ENCODE measurements around the gene KIF22.
A peak's percentile ranks its signal among the peaks of the same experiment; 100 is the strongest.

KIF22 gene

DNA sequence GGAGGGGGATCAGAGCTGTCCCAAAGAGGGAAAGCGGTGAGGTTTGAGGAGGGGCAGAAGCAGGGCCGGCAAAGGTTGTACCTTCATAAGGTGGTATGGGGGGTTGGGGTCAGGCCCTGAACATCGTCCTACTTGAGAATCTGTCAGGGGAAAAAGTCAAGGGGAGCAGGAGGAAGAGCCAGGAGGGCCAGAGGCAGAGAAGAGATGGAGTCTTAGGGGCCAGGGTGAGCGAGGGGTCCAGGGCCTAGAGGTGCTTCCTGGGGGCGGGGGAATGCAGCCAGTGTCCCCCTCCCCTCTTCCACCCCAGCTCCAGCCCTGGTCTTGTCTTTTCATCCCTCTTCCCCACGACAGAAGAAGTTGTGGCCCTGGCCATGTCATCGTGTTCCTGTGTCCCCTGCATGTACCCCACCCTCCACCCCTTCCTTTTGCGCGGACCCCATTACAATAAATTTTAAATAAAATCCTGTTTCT is 20.2 kb downstream of the KIF22 start:
- H3K4me3 ChIP-seq (ENCODE audit: low read length): peak overlapping the region; percentile 77
- peak overlapping the region; percentile 74 for H3K27ac ChIP-seq (ENCODE audit: low read depth, low read length)

GRCh38 chr16:29811170-29811895 is 20.8 kb downstream of the KIF22 start:
- 1% methylated on average over 30 of the region's 31 CpGs for WGBS
- peaks cover 21% of the 10 kb centered on the region for H3K36me3 ChIP-seq (ENCODE audit: insufficient read depth, low read length)
- peak overlapping the region; percentile 77 for H3K4me3 ChIP-seq (ENCODE audit: low read length)
- peak overlapping the region; percentile 39 for H3K9ac ChIP-seq (ENCODE audit: low read depth, low read length)
- no peaks in the 10 kb centered on the region for H3K9me3 ChIP-seq (ENCODE audit: insufficient read depth, low read depth, low read length)
- no peaks in the 10 kb centered on the region for H3K27me3 ChIP-seq (ENCODE audit: insufficient read depth, low read length)
- peaks cover 40% of the 10 kb centered on the region for H3K4me1 ChIP-seq (ENCODE audit: insufficient read depth, low read length)
- peak overlapping the region; percentile 86; the same call in 1 of the 2 replicates for H3K27ac ChIP-seq (ENCODE audit: low read depth, low read length)

More for the DNA sequence above, 20.2 kb downstream of the KIF22 start:
- Histone ChIP-seq H3K27me3 (ENCODE audit: insufficient read depth, low read length) (no peaks in the 10 kb centered on the region), H3K4me1 (ENCODE audit: insufficient read depth, low read length) (peaks cover 40% of the 10 kb centered on the region), H3K36me3 (ENCODE audit: insufficient read depth, low read length) (peaks cover 21% of the 10 kb centered on the region), H3K9ac (ENCODE audit: low read depth, low read length) (no peak overlapping the region), H3K9me3 (ENCODE audit: insufficient read depth, low read depth, low read length) (no peaks in the 10 kb centered on the region)
- 11% methylated on average over 9 of the region's 9 CpGs for WGBS

DNA sequence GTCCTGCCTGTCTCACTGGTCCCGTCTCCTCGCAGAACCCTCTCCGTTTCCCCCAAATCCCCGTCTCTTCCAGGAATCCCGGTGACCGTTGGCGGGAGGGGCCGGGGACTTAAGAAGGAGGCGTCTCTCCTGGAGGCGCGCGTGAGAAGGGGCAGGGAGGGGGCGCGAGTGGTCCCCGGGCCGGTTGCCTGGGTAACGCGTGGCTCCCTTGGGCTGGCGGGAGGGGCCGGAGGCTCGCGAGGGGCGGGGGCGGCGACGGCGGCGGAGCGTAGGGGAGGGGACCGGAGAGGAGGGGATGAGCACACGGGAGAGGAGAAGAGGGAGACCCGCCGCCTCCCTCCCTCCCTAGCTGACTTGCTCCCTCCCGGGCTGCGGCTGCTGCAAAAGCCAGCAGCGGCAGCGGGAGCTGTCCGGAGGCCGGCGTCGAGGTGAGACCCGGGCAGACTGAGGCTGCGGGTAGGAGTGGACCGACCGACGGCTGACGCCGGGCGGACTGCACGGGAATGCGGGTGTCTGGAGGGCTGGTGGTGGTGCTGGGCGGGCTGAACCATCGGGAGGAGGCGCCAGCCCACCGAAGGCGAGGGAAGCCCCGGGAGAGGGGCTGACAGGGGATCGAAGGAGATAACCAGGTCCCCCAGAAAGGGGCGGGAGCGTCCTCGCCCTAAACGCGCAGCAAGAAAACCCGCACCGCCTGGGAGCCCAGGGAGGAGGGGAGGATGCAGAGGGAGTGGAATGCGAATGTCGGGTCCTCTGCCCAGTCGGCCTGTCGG is 21.5 kb downstream of the KIF22 start, which contains the start of gene PRRT2:
Gene PRRT2 (plus strand): TSS at position 298 of the 770 bp plus-strand sequence. CDS start 862 bp downstream, outside the sequence.
- peaks cover 21% of the 10 kb centered on the region for H3K36me3 ChIP-seq (ENCODE audit: insufficient read depth, low read length)
- no peaks in the 10 kb centered on the region for H3K27me3 ChIP-seq (ENCODE audit: insufficient read depth, low read length)
- H3K9me3 ChIP-seq (ENCODE audit: insufficient read depth, low read depth, low read length): no peaks in the 10 kb centered on the region
- WGBS: under 1% methylated on average over 65 of the region's 69 CpGs
- peak within 1 kb of the TSS; percentile 86; the same call in 1 of the 2 replicates for H3K27ac ChIP-seq (ENCODE audit: low read depth, low read length)
- peak within 1 kb of the TSS; percentile 77 for H3K4me3 ChIP-seq (ENCODE audit: low read length)
- peak within 1 kb of the TSS; percentile 43 for H3K9ac ChIP-seq (ENCODE audit: low read depth, low read length)
- H3K4me1 ChIP-seq (ENCODE audit: insufficient read depth, low read length): peaks cover 40% of the 10 kb centered on the region

DNA sequence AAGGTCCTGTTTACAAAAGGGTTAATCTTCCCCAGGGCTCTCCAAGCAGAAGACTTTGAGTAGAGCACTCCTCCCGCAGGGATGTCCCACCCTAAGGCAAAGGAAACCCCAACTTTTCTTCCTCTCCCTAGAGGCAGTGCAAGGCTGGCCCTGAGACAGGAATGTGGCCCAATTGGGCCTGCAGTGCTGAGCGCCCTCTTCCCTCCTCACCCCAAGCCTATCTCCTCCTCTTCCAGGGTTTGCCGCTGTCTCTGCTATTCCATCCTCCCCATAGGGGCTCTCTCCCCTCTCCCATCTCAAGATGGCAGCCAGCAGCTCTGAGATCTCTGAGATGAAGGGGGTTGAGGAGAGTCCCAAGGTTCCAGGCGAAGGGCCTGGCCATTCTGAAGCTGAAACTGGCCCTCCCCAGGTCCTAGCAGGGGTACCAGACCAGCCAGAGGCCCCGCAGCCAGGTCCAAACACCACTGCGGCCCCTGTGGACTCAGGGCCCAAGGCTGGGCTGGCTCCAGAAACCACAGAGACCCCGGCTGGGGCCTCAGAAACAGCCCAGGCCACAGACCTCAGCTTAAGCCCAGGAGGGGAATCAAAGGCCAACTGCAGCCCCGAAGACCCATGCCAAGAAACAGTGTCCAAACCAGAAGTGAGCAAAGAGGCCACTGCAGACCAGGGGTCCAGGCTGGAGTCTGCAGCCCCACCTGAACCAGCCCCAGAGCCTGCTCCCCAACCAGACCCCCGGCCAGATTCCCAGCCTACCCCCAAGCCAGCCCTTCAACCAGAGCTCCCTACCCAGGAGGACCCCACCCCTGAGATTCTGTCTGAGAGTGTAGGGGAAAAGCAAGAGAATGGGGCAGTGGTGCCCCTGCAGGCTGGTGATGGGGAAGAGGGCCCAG is 22.4 kb downstream of the KIF22 start:
- H3K9me3 ChIP-seq (ENCODE audit: insufficient read depth, low read depth, low read length): no peaks in the 10 kb centered on the region
- H3K27me3 ChIP-seq (ENCODE audit: insufficient read depth, low read length): no peaks in the 10 kb centered on the region
- peaks cover 23% of the 10 kb centered on the region for H3K36me3 ChIP-seq (ENCODE audit: insufficient read depth, low read length)
- H3K4me3 ChIP-seq (ENCODE audit: low read length): peak overlapping the region; percentile 77
- 66% methylated on average over 9 of the region's 9 CpGs for WGBS
- H3K9ac ChIP-seq (ENCODE audit: low read depth, low read length): peak overlapping the region; percentile 43; the same call in 1 of the 2 replicates
- peaks cover 40% of the 10 kb centered on the region for H3K4me1 ChIP-seq (ENCODE audit: insufficient read depth, low read length)
- no peak overlapping the region; the same call in 1 of the 2 replicates for H3K27ac ChIP-seq (ENCODE audit: low read depth, low read length)

DNA sequence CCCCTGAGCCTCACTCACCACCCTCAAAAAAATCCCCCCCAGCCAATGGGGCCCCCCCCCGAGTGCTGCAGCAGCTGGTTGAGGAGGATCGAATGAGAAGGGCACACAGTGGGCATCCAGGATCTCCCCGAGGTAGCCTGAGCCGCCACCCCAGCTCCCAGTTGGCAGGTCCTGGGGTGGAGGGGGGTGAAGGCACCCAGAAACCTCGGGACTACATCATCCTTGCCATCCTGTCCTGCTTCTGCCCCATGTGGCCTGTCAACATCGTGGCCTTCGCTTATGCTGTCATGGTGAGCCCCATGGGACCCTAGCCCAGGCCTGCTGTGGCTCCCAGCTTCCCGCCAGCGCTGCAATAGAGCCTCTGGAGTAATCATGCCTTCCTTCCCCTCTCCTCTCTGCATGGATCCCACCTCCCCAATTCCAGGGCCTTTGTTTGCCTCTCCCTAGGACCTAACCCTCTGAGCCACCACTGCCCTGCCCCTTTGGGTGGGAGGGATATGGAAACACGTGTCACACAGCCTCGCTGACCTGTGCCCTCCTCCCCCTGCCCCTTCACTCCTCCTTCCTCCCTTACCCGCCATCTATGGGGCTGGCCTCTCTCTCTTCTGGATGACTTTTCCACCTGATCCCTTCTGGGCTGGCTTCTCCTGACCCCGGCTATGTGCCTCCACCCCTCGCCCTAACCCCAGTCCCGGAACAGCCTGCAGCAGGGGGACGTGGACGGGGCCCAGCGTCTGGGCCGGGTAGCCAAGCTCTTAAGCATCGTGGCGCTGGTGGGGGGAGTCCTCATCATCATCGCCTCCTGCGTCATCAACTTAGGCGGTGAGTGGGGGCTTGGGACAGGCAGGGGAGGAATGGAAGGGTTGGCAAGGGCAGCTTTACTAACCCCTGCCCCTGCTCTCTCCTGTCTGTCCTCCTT is 23.4 kb downstream of the KIF22 start:
- H3K27ac ChIP-seq (ENCODE audit: low read depth, low read length): peak overlapping the region; percentile 24; the same call in 1 of the 2 replicates

GRCh38 chr16:29814592-29814991 is 24.0 kb downstream of the KIF22 start:
- WGBS: 51% methylated on average over 5 of the region's 5 CpGs
- peak overlapping the region; percentile 82 for H3K4me3 ChIP-seq (ENCODE audit: low read length)
- H3K36me3 ChIP-seq (ENCODE audit: insufficient read depth, low read length): peaks cover 25% of the 10 kb centered on the region
- H3K9me3 ChIP-seq (ENCODE audit: insufficient read depth, low read depth, low read length): no peaks in the 10 kb centered on the region
- H3K9ac ChIP-seq (ENCODE audit: low read depth, low read length): peak overlapping the region; percentile 33; the same call in 1 of the 2 replicates
- no peaks in the 10 kb centered on the region for H3K27me3 ChIP-seq (ENCODE audit: insufficient read depth, low read length)
- 0 out of 2 replicates have a peak overlapping the region, but pooled peaks have one; percentile 22 for H3K27ac ChIP-seq (ENCODE audit: low read depth, low read length)
- peaks cover 32% of the 10 kb centered on the region for H3K4me1 ChIP-seq (ENCODE audit: insufficient read depth, low read length)

More for the DNA sequence above, 23.4 kb downstream of the KIF22 start:
- no peaks in the 10 kb centered on the region for H3K27me3 ChIP-seq (ENCODE audit: insufficient read depth, low read length)
- peak overlapping the region; percentile 33 for H3K9ac ChIP-seq (ENCODE audit: low read depth, low read length)
- WGBS: 67% methylated on average over 24 of the region's 24 CpGs
- peaks cover 24% of the 10 kb centered on the region for H3K36me3 ChIP-seq (ENCODE audit: insufficient read depth, low read length)
- no peaks in the 10 kb centered on the region for H3K9me3 ChIP-seq (ENCODE audit: insufficient read depth, low read depth, low read length)
- peak overlapping the region; percentile 82 for H3K4me3 ChIP-seq (ENCODE audit: low read length)
- H3K4me1 ChIP-seq (ENCODE audit: insufficient read depth, low read length): peaks cover 35% of the 10 kb centered on the region

DNA sequence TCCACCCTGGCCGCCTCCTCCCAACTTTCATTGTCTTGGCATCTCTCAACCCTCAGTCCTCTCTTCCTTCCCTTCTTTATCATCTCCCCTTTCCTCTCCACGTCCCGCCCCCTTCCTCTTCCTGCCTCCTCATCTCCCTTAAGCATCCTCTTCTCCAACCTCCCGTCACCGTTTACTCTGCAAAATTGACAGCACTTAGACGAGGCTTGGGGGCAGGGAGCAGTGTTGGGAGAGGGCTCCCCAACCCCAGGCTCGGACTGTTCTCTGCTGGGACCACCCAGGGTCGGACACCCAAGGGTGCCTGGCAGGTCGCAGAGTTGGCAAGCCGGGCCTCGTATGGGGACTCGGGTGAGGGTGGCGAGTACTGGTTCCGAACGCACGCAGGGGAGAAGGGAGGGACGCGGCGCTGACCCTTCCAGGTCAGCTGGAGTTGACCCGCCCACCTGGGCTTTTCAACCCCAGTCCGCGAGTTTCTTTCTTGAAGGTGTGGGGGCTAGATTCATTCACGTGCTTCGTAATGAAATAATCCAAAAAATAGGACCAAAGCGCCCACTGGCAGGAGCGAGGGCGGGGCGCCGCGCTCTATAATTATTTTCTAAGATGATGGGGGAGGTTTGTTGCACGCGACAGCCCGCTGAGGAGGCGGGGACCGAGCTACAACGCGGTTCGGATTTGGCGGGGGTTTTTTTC is 24.6 kb downstream of the KIF22 start:
- H3K4me3 ChIP-seq (ENCODE audit: low read length): peak overlapping the region; percentile 82
- WGBS: 5% methylated on average over 33 of the region's 39 CpGs
- no peaks in the 10 kb centered on the region for H3K9me3 ChIP-seq (ENCODE audit: insufficient read depth, low read depth, low read length)
- peaks cover 27% of the 10 kb centered on the region for H3K4me1 ChIP-seq (ENCODE audit: insufficient read depth, low read length)
- peaks cover 26% of the 10 kb centered on the region for H3K36me3 ChIP-seq (ENCODE audit: insufficient read depth, low read length)
- peak overlapping the region; percentile 29; the same call in 1 of the 2 replicates for H3K27ac ChIP-seq (ENCODE audit: low read depth, low read length)
- H3K9ac ChIP-seq (ENCODE audit: low read depth, low read length): peak overlapping the region; percentile 34; the same call in 1 of the 2 replicates
- no peaks in the 10 kb centered on the region for H3K27me3 ChIP-seq (ENCODE audit: insufficient read depth, low read length)

DNA sequence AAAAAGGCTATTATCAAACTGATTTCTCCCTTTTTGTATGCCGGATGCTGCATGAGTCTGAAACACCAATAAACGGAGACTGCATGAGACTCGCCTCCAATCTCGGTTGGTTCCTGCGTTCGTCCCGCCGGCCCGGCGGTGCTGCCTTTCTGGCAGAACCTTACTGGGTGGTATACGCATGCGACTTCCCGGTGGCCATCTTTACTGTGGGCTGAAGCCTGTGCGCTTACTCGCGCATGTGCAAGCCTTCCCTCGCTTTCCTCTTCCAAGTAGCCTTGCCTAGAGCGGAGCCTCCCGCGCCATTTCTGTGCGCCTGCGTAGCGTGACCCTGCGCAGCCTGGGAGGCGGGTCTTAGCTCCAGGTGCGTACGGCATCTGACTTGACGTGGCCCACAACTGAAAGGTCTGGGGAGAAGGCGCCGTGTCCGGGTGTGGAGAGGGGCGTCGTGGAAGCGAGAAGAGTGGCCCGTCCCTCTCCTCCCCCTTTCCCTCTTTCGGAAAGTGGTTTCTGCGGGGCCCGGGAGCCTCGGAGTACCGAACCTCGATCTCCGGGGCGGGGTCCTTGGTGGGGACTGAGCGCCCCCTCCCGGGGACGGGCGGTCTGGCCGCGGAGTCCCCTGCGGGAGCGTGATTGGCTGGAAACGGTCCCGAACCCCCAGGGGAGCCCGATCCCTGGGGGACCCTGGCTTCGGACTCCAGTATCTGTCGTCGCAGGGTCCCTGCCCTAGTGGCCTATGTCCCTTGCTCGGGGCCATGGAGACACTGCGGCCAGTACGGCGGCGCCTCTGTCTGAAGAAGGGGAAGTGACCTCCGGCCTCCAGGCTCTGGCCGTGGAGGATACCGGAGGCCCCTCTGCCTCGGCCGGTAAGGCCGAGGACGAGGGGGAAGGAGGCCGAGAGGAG is 25.5 kb downstream of the KIF22 start, which contains the start of gene PAGR1:
Gene PAGR1 (plus strand): TSS at position 360 of the 901 bp plus-strand sequence. CDS start 374 bp downstream, at position 734.
- H3K9me3 ChIP-seq (ENCODE audit: insufficient read depth, low read depth, low read length): no peaks in the 10 kb centered on the region
- peak within 1 kb of the TSS; percentile 78 for H3K9ac ChIP-seq (ENCODE audit: low read depth, low read length)
- peaks cover 33% of the 10 kb centered on the region for H3K36me3 ChIP-seq (ENCODE audit: insufficient read depth, low read length)
- H3K27ac ChIP-seq (ENCODE audit: low read depth, low read length): peak within 1 kb of the TSS; percentile 77
- H3K4me3 ChIP-seq (ENCODE audit: low read length): peak within 1 kb of the TSS; percentile 82
- under 1% methylated on average over 64 of the region's 70 CpGs for WGBS
- H3K27me3 ChIP-seq (ENCODE audit: insufficient read depth, low read length): no peaks in the 10 kb centered on the region
- H3K4me1 ChIP-seq (ENCODE audit: insufficient read depth, low read length): peaks cover 18% of the 10 kb centered on the region; the same call in 1 of the 2 replicates
